ENCODE results near the gene C20orf173.

The C20orf173 gene

DNA sequence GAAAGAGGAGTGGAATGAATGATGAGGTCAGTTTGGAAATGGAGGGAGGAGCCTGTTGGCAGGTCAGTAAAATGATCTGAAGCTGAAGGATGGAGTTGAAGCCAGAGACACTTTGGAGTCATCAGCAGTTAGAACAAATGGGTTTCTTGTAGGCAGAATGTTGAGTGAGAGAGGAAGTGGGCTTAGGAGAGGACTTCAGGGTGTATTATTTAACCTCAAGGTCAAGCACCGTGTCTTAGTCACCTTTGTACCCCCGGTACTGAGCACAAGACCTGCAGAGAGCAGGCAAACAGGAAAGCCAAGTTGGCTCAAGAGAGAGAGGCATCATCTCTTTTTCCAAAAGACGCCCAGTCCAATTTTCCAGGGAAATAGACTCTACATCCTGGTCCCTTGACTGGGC lies 23.3 kb downstream of the C20orf173 start:
- DNase-seq: no peak

- DNase-seq: no peak
Observed at GRCh38 chr20:35504751-35505150, 24.7 kb downstream of the C20orf173 start.

- no peak for DNase-seq
Observed at GRCh38 chr20:35503841-35504561, 25.5 kb downstream of the C20orf173 start.

- no peak for DNase-seq
Observed at GRCh38 chr20:35503281-35503680, 26.2 kb downstream of the C20orf173 start.

- no peak for DNase-seq
Observed at GRCh38 chr20:35502352-35502751, 27.1 kb downstream of the C20orf173 start.

- DNase-seq: no peak
Observed at GRCh38 chr20:35499271-35499670, 30.2 kb downstream of the C20orf173 start.

DNA sequence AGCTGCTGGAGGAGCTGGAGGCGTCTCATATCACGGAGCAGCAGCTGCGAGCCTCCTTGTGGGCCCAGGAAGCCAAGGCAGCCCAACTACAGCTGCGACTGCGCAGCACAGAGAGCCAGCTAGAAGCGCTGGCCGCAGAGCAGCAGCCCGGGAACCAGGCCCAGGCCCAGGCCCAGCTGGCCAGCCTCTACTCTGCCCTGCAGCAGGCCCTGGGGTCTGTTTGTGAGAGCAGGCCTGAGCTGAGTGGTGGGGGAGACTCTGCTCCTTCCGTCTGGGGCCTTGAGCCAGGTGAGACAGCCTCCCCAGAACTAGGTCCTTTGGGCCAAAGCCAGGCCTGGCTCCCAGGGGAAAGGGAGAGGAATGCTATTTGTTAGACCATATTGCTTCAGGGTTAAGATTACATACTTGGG lies 31.7 kb downstream of the C20orf173 start:
- DNase-seq: no peak

- DNase-seq: no peak
Observed at GRCh38 chr20:35497320-35497719, 32.1 kb downstream of the C20orf173 start.

DNA sequence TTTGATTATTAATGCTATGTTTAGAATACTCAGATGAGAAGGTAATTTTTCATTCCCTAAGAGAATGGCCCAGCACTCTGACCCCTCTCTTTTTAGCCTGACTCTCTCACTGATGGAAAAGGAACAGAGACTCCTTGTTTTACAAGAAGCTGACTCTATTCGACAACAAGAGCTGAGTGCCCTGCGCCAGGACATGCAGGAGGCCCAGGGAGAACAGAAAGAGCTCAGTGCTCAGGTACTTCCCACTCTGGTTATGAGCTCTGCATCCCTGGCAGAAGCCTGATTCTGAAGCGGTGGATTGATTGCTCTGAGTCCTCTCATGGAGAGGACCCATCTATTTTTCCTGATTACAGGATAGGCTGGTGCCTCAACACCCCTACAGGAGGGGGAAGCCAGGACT lies 33.0 kb downstream of the C20orf173 start:
- DNase-seq: no peak

GRCh38 chr20:35492352-35492751 lies 37.1 kb downstream of the C20orf173 start:
- no peak for DNase-seq

DNA sequence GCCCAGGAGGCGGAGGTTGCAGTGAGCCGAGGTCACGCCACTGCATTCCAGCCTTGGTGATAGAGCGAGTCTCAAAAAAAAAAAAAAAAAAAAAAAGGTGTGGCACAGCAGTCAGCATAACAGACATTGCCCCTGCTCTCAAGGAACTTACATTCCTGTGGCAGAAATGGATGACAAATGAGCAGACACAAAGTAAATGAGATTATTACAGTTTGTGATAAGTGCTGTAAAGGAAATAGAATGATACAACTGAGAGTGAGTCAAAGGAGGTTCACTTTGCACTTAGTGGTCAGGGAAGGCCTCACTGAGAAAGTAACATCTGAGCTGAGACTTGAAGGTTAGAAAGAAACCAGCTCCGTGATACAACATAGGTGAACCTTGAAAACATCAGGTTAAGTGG lies 37.6 kb downstream of the C20orf173 start:
- no peak for DNase-seq

DNA sequence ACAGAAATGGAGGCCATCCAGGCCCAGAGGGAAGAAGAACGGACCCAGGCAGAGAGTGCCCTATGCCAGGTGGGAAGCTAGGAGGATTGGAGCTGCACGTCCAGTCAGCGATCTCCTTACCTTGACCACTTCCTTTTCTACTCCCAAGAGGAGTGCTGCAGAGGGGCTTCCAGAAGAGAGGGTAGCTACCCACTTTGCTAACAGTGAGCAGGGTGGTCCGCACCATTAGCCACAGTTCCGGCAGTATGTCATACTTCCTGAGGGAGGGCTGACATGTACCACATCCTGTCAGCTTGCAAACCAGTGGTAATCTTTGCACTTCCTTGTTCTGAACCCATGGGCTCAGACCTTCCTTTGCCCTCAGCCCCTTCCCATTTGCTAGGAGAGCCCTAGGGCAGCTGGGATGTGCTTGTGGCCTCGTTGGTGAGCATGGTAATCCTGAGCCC lies 38.7 kb downstream of the C20orf173 start:
- peak; percentile 52 for DNase-seq

- no peak for DNase-seq
Observed at GRCh38 chr20:35489717-35490116, 39.7 kb downstream of the C20orf173 start.

- DNase-seq: no peak
Observed at GRCh38 chr20:35487479-35487878, 42.0 kb downstream of the C20orf173 start.

GRCh38 chr20:35479798-35480197 lies 49.7 kb downstream of the C20orf173 start:
- no peak for DNase-seq

DNA sequence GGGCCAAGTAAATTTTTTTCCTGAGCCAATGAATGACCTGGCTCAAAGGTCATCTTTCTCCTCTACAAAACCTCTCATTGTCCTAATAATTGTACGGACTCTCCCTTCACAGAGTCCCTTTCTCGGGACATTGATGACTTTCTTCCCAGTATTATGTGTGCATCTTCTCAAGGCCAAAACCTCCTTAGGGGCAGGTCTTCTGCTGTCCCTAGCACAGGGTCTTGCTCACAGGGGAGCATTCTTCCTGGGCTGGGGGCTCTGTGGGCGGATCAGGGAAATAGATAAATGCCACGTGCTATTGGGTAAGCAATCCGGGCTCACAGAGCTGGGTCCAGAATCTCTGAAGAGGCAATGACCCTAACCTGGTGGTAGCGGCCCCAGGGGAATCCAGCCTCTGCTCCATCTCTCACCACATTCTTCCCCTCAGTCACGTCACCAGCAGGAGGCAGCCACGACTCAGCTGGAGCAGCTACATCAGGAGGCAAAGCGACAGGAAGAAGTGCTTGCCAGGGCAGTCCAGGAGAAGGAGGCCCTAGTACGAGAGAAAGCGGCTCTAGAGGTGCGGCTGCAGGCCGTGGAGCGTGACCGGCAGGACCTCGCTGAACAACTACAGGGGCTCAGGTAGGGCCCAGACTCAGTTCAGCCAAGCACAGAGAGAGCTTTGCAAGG lies 50.5 kb downstream of the C20orf173 start:
- no peak for DNase-seq

Measured in activated T-cell treated with anti-CD3 and anti-CD28 coated beads, Interleukin-2, amount 50 U/mL, for 1 hour (primary cell).